GM12865 (cell line): ENCODE data around the gene SIK2.
"Not testable (repeated sequence)": the region's sequence is repeated elsewhere in the genome, so short reads cannot be mapped to it uniquely, and the experiment has no call there.

ENCODE experiments used
- DNase-seq: peaks from one replicate; pipeline ENCODE4 v3.0.0; 2010; ENCODE audit warnings: low read depth
- H3K4me3 ChIP-seq: 2 replicates; pipeline ENCODE4 v1.5.1; 2011; ENCODE audit warnings: mild to moderate bottlenecking, low read depth, low read length, control low read depth
- TF ChIP-seq, protein P1 (sequence below): IDR thresholded peaks from 2 replicates; pipeline ENCODE4 v1.5.1; 2011; ENCODE audit warnings: low read length, control low read depth, low read depth, inconsistent platforms; ENCODE audit not compliant: insufficient read depth; ENCODE audit errors: missing control alignments

Gene SIK2

GRCh38 chr11:111644922-111645321 is 42.7 kb downstream of the SIK2 start:
- DNase-seq = no peak
- H3K4me3 ChIP-seq = no peak overlapping the region
- TF ChIP-seq, protein P1, sequence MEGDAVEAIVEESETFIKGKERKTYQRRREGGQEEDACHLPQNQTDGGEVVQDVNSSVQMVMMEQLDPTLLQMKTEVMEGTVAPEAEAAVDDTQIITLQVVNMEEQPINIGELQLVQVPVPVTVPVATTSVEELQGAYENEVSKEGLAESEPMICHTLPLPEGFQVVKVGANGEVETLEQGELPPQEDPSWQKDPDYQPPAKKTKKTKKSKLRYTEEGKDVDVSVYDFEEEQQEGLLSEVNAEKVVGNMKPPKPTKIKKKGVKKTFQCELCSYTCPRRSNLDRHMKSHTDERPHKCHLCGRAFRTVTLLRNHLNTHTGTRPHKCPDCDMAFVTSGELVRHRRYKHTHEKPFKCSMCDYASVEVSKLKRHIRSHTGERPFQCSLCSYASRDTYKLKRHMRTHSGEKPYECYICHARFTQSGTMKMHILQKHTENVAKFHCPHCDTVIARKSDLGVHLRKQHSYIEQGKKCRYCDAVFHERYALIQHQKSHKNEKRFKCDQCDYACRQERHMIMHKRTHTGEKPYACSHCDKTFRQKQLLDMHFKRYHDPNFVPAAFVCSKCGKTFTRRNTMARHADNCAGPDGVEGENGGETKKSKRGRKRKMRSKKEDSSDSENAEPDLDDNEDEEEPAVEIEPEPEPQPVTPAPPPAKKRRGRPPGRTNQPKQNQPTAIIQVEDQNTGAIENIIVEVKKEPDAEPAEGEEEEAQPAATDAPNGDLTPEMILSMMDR = no peak

DNA sequence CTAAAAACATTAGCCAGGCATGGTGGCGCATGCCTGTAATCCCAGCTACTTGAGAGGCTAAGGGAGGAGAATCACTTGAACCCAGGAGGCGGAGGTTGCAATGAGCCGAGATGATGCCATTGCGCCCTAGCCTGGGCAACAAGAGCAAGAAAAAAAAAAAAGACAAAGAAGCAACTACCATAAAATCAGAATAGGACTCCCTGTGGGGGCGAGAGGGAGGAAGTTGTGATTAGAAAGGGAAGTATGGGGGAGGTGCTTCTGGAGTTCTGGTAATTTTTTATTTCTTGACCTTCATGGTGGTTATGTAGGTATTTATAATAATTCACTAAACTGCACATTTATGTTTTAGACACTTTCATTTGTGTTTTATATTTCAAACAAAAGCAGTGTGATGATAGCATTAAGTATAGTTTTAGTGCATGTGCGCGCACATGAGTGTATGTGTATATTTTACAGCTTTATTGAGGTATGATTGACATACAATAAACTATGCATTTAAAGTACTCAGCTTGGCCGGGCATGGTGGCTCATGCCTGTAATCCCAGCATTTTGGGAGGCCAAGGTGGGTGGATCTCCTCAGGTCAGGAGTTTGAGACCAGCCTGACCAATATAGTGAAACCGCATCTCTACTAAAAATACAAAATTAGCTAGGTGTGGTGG is 43.5 kb downstream of the SIK2 start:
- no peak overlapping the region for H3K4me3 ChIP-seq
- TF ChIP-seq, protein P1 = no peak
- no peak for DNase-seq

DNA sequence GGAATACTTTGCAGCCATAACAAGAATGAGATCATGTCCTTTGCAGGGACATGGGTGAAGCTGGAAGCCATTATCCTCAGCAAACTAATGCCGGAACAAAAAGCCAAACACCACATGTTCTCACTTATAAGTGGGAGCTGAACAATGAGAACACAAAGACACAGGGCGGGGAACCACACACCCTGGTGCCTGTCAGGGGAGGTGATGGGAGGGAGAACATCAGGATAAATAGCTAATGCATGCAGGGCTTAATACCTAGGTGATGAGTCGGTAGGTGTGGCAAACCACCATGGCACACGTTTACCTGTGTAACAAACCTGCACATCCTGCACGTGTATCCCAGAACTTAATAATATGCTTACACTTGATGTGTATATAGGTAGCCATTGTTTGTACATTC is 49.1 kb downstream of the SIK2 start:
- not testable (repeated sequence) for H3K4me3 ChIP-seq, DNase-seq

GRCh38 chr11:111652184-111652583 is 49.9 kb downstream of the SIK2 start:
- TF ChIP-seq, protein P1 = no peak
- no peak for DNase-seq
- no peak overlapping the region for H3K4me3 ChIP-seq

DNA sequence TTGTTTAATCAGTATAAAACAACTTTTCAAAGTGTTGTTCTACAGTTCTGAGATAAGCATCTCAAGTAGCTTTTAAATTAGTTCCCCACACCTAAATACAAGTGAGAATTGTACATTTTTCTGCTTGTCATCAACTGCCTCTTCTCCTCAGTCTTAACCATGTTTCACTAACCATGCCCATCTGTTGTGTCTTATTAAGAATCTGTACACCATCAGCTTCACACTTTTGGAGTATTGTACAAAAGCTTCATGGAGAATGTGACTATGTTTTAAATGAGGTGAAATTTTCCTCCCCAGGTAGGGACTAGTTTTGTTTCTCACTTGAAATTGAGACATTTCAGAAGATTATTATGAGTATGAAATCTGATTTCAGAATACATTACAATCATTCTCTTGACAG is 52.4 kb downstream of the SIK2 start:
- H3K4me3 ChIP-seq = no peak overlapping the region
- TF ChIP-seq, protein P1 = no peak
- no peak for DNase-seq

- TF ChIP-seq, protein P1 = no peak
- no peak overlapping the region for H3K4me3 ChIP-seq
- no peak for DNase-seq
These were observed 53.7 kb downstream of the SIK2 start for GRCh38 chr11:111655924-111656323.

GRCh38 chr11:111657905-111658304 is 55.7 kb downstream of the SIK2 start:
- not testable (repeated sequence) for H3K4me3 ChIP-seq, DNase-seq

DNA sequence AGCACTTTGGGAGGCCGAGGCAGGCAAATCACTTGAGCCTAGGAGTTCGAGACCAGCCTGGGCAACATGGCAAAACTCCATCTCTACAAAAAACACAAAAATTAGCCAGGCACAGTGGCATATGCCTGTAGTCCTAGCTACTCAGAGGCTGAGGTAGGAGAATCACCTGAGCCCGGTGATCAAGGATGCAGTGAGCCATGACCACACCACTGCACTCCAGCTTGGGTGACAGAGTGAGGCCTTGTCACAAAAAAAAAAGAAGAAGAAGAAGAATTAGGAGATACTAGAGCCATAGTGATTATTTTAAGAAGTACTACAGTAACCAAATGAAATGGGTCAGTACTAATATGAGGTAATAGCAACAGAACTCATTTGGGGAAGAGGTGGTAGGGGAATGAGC is 56.2 kb downstream of the SIK2 start:
- DNase-seq, H3K4me3 ChIP-seq: not testable (repeated sequence)
